ENCODE measurements around the gene GNB4.

Gene GNB4

DNA sequence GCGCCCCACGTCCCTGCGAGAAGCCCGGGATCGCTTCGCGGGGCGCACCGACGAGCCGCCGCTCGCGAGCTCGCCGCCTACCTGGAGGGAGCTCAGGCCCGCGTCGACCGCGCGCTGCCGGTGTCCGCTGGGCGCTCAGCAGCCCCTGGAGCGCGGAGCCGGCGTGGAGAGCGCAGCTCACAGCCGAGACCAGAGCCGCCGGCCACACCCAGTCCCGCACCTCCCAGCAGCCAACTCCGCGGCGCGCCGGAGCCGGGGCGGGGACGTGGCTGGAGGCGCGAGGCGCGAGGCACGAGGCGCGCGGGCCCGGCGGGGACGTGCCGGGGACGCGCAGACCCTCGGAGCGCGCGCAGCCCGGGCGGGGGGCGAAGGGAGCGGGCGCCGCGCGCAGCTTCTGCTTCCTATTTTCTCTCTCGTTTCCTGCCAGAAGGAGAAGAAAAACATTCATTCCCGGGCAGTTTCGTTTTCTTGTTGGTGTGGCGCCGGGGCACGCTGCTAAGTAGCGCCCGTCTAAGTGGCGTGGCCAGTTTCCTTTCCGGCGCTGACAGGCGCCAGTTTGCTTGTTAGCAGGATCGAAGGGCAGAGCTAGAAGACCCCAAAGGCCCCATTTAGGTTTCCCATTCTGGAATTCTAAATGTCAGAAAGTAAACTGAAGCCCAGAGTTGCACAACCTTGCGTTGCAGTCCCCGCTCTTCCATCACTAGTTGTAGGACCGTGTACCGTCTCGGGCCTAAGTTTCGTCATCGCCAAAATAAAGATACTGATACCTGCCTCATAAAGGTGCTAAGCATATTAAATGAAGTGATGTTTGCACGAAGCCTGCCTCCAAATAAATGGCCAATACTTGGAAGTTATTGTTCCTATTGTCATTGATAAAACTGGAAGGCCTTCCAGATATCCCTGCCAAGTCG is at the start of gene GNB4:
Gene GNB4, minus strand, starts transcription at position 206 of the 911 bp plus-strand sequence. CDS start 25,270 bp downstream, outside the sequence.
- DNase-seq (ENCODE audit: low spot score in 2 of 2), result peak; percentile 22 to 62
- peak; percentile 80 for ATAC-seq
- Mint-ChIP-seq H3K36me3 (no peaks in the 10 kb centered on the region), H3K4me1 (peaks cover 11% of the 10 kb centered on the region), H3K27ac (no peak within 1 kb of the TSS), H3K4me3 (peak within 1 kb of the TSS; percentile 74), H3K9me3 (no peaks in the 10 kb centered on the region)

DNA sequence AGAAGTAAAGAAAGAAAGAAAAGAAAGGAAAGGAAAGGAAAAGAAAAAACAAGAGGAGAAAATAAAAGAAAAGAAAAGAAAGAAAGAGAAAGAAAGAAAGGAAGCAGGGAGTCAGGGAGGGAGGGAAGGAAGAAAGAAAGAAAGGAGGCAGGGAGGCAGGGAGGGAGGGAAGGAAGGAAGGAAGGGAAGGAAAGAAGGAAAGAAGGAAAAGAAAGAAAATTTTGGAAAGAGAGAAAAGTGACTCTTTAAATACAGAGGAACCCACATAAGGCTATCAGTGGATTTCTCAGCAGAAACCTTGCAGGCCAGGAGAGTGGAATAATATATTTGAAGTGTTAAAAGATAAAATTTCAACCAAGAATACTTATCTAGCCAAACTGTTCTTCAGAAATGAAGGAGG is 44.2 kb upstream of the GNB4 start:
- Mint-ChIP-seq H3K9me3 (peaks cover 36% of the 10 kb centered on the region), H3K4me3 (no peak overlapping the region)

GRCh38 chr3:179493260-179493659 is 42.0 kb upstream of the GNB4 start:
- Mint-ChIP-seq H3K4me1 (no peaks in the 10 kb centered on the region), H3K27ac (no peak overlapping the region), H3K36me3 (no peaks in the 10 kb centered on the region), H3K4me3 (no peak overlapping the region), H3K9me3 (peaks cover 36% of the 10 kb centered on the region)
- DNase-seq (ENCODE audit: low spot score in 2 of 2) (no peak), ATAC-seq (no peak)

More for the DNA sequence above, 44.2 kb upstream of the GNB4 start:
- DNase-seq (ENCODE audit: low spot score in 2 of 2) (no peak), ATAC-seq (no peak)
- Mint-ChIP-seq H3K27ac (no peak overlapping the region), H3K4me1 (no peaks in the 10 kb centered on the region), H3K36me3 (no peaks in the 10 kb centered on the region)

DNA sequence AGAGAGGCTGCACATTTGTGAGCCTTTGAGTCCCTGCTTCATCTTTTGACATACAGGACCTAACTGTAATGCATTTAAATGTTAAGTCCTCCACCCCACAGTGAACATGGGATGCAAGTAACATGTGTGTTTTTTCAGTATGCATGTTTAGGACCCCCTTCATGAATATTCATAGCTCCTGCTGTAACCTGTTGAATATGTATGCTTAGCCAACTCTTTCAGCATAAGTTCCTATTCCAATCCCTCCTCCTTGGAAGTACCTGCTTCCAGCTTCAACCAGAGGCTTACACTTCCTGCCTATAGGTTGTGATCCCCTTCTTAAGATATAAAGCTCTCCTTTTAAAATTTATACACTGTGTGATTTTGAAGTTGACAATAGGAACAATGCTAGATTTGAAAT is 36.9 kb upstream of the GNB4 start:
- H3K36me3 Mint-ChIP-seq, result no peaks in the 10 kb centered on the region
- H3K4me3 Mint-ChIP-seq, result no peak overlapping the region
- DNase-seq (ENCODE audit: low spot score in 2 of 2), result no peak
- H3K9me3 Mint-ChIP-seq, result peaks cover 11% of the 10 kb centered on the region
- ATAC-seq, result no peak
- no peaks in the 10 kb centered on the region for H3K4me1 Mint-ChIP-seq
- H3K27ac Mint-ChIP-seq, result no peak overlapping the region

DNA sequence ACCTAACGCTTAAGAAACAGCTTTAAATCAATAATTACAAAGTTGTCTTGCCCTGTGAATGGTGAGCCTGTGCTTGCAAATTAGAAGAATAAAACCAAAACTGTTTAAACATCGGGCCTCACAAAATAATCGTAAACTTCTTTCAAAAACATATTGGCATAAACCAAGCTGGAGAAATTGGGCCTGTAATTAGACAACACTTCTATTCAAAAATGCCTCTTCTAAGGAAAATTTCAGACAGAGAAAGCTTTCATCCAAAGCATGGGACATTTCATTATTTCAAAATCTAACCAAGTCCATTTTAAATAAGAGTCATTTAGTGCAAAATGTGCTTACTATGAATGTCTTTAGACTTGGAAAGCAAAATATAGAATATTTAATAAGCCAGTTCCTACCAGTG is 35.5 kb upstream of the GNB4 start:
- DNase-seq (ENCODE audit: low spot score in 2 of 2) (no peak), ATAC-seq (no peak)
- Mint-ChIP-seq H3K4me1 (no peaks in the 10 kb centered on the region), H3K4me3 (no peak overlapping the region), H3K27ac (no peak overlapping the region), H3K36me3 (no peaks in the 10 kb centered on the region), H3K9me3 (peaks cover 7% of the 10 kb centered on the region)

DNA sequence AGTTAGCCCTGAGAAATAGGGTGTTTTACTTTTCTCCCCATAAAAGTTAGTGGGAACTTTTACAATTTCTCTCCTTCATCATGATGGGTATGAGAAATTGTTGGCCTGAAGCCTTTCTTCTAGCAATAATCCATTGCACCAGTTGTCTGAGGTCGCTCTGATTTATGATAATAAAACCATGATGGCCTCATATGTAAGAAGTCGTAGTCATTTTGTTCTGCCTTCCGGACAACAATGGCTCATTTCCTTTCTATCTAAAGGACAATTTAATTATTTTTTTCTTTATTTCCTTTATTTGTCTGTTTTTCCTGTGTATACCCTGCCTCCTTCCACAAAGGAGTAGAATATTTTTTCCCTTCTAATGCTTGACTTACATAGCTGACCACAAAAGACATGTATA is 31.6 kb upstream of the GNB4 start:
- Mint-ChIP-seq H3K9me3 (no peaks in the 10 kb centered on the region), H3K36me3 (no peaks in the 10 kb centered on the region), H3K4me1 (no peaks in the 10 kb centered on the region), H3K27ac (no peak overlapping the region), H3K4me3 (no peak overlapping the region)
- DNase-seq (ENCODE audit: low spot score in 2 of 2) (no peak), ATAC-seq (no peak)

DNA sequence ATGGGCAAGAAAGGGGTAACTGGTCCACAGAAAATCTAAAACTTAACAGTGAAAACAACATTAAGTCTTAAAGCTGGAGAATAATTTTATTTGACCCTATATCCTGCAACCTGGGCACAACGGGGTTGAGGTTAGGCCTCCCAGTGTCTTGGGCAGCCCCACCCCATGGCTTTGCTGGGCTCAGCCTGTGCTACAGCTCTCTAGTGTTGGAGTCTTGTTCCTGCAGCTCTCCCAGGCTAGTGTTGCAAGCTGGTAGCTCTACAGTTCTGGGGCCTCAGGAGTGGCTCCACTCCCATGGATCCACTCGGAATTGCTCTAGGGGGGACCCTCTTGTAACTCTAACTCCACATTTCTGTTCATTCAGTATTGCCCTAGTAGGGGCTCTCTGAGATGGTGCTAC is 24.9 kb upstream of the GNB4 start:
- DNase-seq (ENCODE audit: low spot score in 2 of 2) (no peak), ATAC-seq (peak; percentile 36)
- Mint-ChIP-seq H3K4me1 (no peaks in the 10 kb centered on the region), H3K36me3 (no peaks in the 10 kb centered on the region), H3K9me3 (no peaks in the 10 kb centered on the region), H3K4me3 (no peak overlapping the region), H3K27ac (no peak overlapping the region)

- Mint-ChIP-seq H3K27ac (no peak overlapping the region), H3K4me1 (no peaks in the 10 kb centered on the region), H3K36me3 (no peaks in the 10 kb centered on the region), H3K9me3 (no peaks in the 10 kb centered on the region), H3K4me3 (no peak overlapping the region)
- ATAC-seq, result no peak
- no peak for DNase-seq (ENCODE audit: low spot score in 2 of 2)
These were observed 23.2 kb upstream of the GNB4 start for GRCh38 chr3:179474480-179474879.

- DNase-seq (ENCODE audit: low spot score in 2 of 2) (no peak), ATAC-seq (no peak)
- H3K36me3 Mint-ChIP-seq, result no peaks in the 10 kb centered on the region
- H3K4me3 Mint-ChIP-seq, result no peak overlapping the region
- no peaks in the 10 kb centered on the region for H3K9me3 Mint-ChIP-seq
- no peak overlapping the region for H3K27ac Mint-ChIP-seq
- no peaks in the 10 kb centered on the region for H3K4me1 Mint-ChIP-seq
These were observed 22.3 kb upstream of the GNB4 start for GRCh38 chr3:179473565-179473964.

DNA sequence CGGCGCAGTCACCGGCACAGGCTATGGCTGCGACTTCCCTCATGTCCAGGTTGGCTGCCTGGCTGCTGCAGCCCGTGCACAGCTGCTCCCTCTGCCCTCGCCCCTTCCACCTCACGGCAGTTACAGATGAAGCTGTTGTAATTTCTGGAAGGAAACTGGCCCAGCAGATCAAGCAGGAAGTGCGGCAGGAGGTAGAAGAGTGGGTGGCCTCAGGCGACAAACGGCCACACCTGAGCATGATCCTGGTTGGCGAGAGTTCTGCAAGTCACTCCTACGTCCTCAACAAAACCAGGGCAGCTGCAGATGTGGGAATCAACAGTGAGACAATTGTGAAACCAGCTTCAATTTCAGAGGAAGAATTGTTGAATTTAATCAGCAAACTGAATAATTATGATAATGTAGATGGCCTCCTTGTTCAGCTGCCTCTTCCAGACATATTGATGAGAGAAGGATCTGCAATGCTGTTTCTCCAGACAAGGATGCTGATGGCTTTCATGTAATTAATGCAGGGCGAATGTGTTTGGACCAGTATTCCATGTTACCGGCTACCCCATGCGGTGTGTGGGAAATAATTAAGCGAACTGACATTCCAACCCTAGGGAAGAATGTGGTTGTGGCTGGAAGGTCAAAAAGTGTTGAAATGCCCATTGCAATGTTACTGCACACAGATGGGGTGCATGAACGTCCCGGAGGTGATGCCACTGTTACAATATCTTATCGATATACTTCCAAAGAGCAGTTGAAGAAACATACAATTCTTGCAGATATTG is 13.2 kb upstream of the GNB4 start:
- no peak for DNase-seq (ENCODE audit: low spot score in 2 of 2)

GRCh38 chr3:179463319-179463718 is 12.0 kb upstream of the GNB4 start:
- Mint-ChIP-seq H3K27ac (no peak overlapping the region), H3K36me3 (no peaks in the 10 kb centered on the region), H3K4me1 (peaks cover 10% of the 10 kb centered on the region), H3K4me3 (no peak overlapping the region), H3K9me3 (no peaks in the 10 kb centered on the region)
- no peak for DNase-seq (ENCODE audit: low spot score in 2 of 2)
- ATAC-seq, result no peak

More for the DNA sequence above, 13.2 kb upstream of the GNB4 start:
- no peaks in the 10 kb centered on the region for H3K36me3 Mint-ChIP-seq
- H3K9me3 Mint-ChIP-seq, result no peaks in the 10 kb centered on the region
- ATAC-seq, result peak; percentile 64
- H3K27ac Mint-ChIP-seq, result no peak overlapping the region
- H3K4me1 Mint-ChIP-seq, result peaks cover 10% of the 10 kb centered on the region
- no peak overlapping the region for H3K4me3 Mint-ChIP-seq

- peaks cover 10% of the 10 kb centered on the region for H3K4me1 Mint-ChIP-seq
- no peaks in the 10 kb centered on the region for H3K36me3 Mint-ChIP-seq
- no peaks in the 10 kb centered on the region for H3K9me3 Mint-ChIP-seq
- ATAC-seq, result no peak
- H3K4me3 Mint-ChIP-seq, result no peak overlapping the region
- H3K27ac Mint-ChIP-seq, result no peak overlapping the region
- DNase-seq (ENCODE audit: low spot score in 2 of 2), result no peak
These were observed 9.0 kb upstream of the GNB4 start for GRCh38 chr3:179460260-179460659.

DNA sequence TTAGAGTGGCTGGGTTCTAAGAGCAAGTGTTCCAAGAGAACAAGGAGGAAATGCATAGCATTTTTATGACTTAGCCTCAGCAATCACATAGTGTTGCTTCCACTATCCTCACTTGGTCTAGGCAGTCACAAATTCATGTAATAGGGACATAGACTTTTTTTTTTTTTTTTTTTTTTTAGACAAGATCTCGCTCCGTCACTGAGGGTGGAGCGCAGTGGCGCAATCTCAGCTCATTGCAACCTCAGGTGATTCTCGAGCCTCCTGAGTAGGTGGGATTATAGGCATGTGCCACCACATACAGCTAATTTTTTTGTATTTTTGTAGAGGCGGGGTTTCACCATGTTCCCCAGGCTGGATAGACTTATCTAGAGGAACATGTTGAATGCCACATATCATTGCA is 4.7 kb upstream of the GNB4 start:
- Mint-ChIP-seq H3K9me3 (no peaks in the 10 kb centered on the region), H3K4me1 (peaks cover 4% of the 10 kb centered on the region), H3K4me3 (no peak overlapping the region), H3K27ac (no peak overlapping the region), H3K36me3 (no peaks in the 10 kb centered on the region)
- DNase-seq (ENCODE audit: low spot score in 2 of 2), result no peak
- ATAC-seq, result no peak

- no peak overlapping the region for H3K4me3 Mint-ChIP-seq
- no peak overlapping the region for H3K27ac Mint-ChIP-seq
- no peak for ATAC-seq
- H3K36me3 Mint-ChIP-seq, result no peaks in the 10 kb centered on the region
- DNase-seq (ENCODE audit: low spot score in 2 of 2), result no peak
- no peaks in the 10 kb centered on the region for H3K9me3 Mint-ChIP-seq
- H3K4me1 Mint-ChIP-seq, result peaks cover 11% of the 10 kb centered on the region
These were observed 3.6 kb upstream of the GNB4 start for GRCh38 chr3:179454887-179455286.

DNA sequence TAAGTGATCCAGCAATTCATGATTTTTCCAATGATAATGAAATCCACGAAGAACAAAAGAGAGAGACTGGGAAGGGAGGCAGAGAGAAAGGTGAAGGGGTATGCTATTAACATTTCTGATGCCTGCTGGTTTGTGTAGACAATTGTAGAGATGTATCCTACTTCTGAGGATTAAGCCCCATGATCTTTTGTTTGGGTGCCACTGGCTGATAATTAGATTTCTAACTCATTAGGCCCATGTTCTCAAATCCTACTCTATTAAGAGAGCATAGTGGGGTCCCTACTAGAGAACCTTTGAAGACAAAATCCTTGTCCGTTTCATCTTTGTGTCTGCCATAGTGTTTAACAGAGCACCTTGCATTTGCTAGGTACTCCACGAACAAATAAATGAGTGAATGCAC is 2.7 kb upstream of the GNB4 start:
- ATAC-seq (no peak), DNase-seq (ENCODE audit: low spot score in 2 of 2) (no peak)
- Mint-ChIP-seq H3K4me3 (no peak overlapping the region), H3K4me1 (peaks cover 11% of the 10 kb centered on the region), H3K27ac (no peak overlapping the region), H3K36me3 (no peaks in the 10 kb centered on the region), H3K9me3 (no peaks in the 10 kb centered on the region)

DNA sequence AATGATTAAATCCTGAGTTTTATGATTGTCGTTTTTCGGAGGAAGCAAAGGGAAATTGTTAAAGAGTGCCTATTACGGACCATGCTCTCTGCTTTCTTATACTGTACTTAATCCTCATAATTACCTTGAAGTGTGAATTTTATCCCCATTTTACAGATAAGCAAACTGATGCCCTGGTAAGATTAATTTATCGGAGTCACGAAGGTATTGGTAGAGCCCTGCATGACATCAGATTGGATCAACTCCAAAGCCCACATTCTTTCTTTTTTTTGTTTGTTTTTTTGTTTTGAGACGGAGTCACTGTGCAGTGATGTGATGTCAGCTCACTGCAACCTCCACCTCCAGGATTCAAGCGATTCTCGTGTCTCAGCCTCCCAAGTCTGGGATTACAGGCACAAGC is 1.6 kb upstream of the GNB4 start:
- Mint-ChIP-seq H3K4me1 (peaks cover 11% of the 10 kb centered on the region), H3K36me3 (no peaks in the 10 kb centered on the region), H3K27ac (no peak overlapping the region), H3K4me3 (no peak overlapping the region), H3K9me3 (no peaks in the 10 kb centered on the region)
- DNase-seq (ENCODE audit: low spot score in 2 of 2) (no peak), ATAC-seq (no peak)
